Endothelial cell of umbilical vein (primary cell): ENCODE data around the gene PNLIPRP1. TPM values are rescaled to one million over a fixed set of nuclear protein-coding genes. Genes with fewer than 3 reads are reported as not detected.

Experiments
- BruUV-seq: library from RNA; stranded (reverse); fragments of 400-500 nt; replicated peaks from 2 replicates; lab custom pipeline; 2021; lab: Mats Ljungman, UMichigan
- CTCF ChIA-PET: fragments of 300-600, 350-600 bp; sonication (Branson Sonifier 250); formaldehyde crosslinking; loops from one replicate; lab custom pipeline; 2021; ENCODE audit warnings: antibody characterized with exemption, inconsistent platforms; lab: Charles Lee
- POLR2A ChIA-PET: fragments of 300-600, 350-600 bp; sonication (Branson Sonifier 250); formaldehyde crosslinking; loops from one replicate; lab custom pipeline; 2021; ENCODE audit warnings: antibody characterized with exemption, inconsistent platforms; lab: Charles Lee
- DNase-seq: peaks from one replicate; pipeline ENCODE4 v3.0.0-alpha.2; 2011; ENCODE audit warnings: low read depth, low spot score
- FAIRE-seq: peaks from 2 replicates; lab custom pipeline; 2011; peaks lifted over from hg19 to GRCh38; lab: Jason Lieb, UNC
- H2AFZ ChIP-seq: 2 replicates; pipeline ENCODE4 v1.6.0; 2012; ENCODE audit warnings: low read depth, low read length, control low read depth, inconsistent platforms
- H3K27ac ChIP-seq: 2 replicates; pipeline ENCODE4 v1.5.1; 2011; ENCODE audit warnings: low read depth, mild to moderate bottlenecking, control low read depth, low read length, moderate library complexity; ENCODE audit not compliant: insufficient read depth
- H3K27me3 ChIP-seq, 2 experiments: 2 replicates each; pipeline versions ENCODE4 v1.6.0 to v1.6.1; 2011; ENCODE audit warnings: low read length in 2 of 2, mixed read lengths in 1 of 2; ENCODE audit not compliant: control insufficient read depth in 2 of 2, insufficient read depth in 2 of 2
- H3K36me3 ChIP-seq, 2 experiments: 2 replicates in 1 of 2; 3 replicates in 1 of 2; pipeline ENCODE4 v1.5.1; 2011; ENCODE audit warnings: low read length in 2 of 2, mild to moderate bottlenecking in 1 of 2, moderate library complexity in 1 of 2; ENCODE audit not compliant: control insufficient read depth in 2 of 2, insufficient read depth in 2 of 2; ENCODE audit errors: extremely low read depth in 1 of 2
- H3K4me1 ChIP-seq: 3 replicates; pipeline ENCODE4 v1.5.1; 2011; ENCODE audit warnings: mild to moderate bottlenecking, low read length; ENCODE audit not compliant: control insufficient read depth, insufficient read depth; ENCODE audit errors: extremely low read depth
- H3K4me2 ChIP-seq: 2 replicates; pipeline ENCODE4 v1.6.1; 2011; ENCODE audit warnings: low read length, control low read depth, mixed read lengths; ENCODE audit not compliant: insufficient read depth
- H3K4me3 ChIP-seq, 3 experiments: fragments of 200-600 bp in 1 of 3; sonication (generic), shearing (Covaris generic) in 1 of 3; replicated peaks in 1 of 3; 2 replicates each; pipeline ENCODE4 v1.5.1; 2011 to 2016; ENCODE audit warnings: control low read depth in 3 of 3, low read length in 3 of 3, mild to moderate bottlenecking in 2 of 3, inconsistent platforms in 1 of 3, low read depth in 1 of 3, moderate library complexity in 1 of 3; ENCODE audit not compliant: insufficient read depth in 1 of 3
- H3K79me2 ChIP-seq: 2 replicates; pipeline ENCODE4 v1.6.0; 2012; ENCODE audit warnings: low read length, inconsistent platforms; ENCODE audit not compliant: control insufficient read depth, insufficient read depth
- H3K9ac ChIP-seq: replicated peaks from 2 replicates; pipeline ENCODE3; 2011; ENCODE audit warnings: low read length, control low read depth; ENCODE audit not compliant: insufficient read depth; ENCODE audit errors: extremely low read depth
- H3K9me1 ChIP-seq: replicated peaks from 3 replicates; pipeline ENCODE4 v1.6.0; 2011; ENCODE audit warnings: mild to moderate bottlenecking, low read length; ENCODE audit not compliant: control insufficient read depth, insufficient read depth; ENCODE audit errors: extremely low read depth
- H3K9me3 ChIP-seq: replicated peaks from 2 replicates; pipeline ENCODE4 v1.5.1; 2012; ENCODE audit warnings: low read length, inconsistent platforms; ENCODE audit not compliant: control insufficient read depth, insufficient read depth
- H4K20me1 ChIP-seq: replicated peaks from 2 replicates; pipeline ENCODE3; 2011; ENCODE audit warnings: mild to moderate bottlenecking, low read length; ENCODE audit not compliant: control insufficient read depth, insufficient read depth; ENCODE audit errors: extremely low read depth
- CTCF ChIP-seq, 2 donors: IDR thresholded peaks; 1 replicate in 1 of 2; 2 replicates in 1 of 2; pipeline ENCODE4 v1.5.1; 2011; ENCODE audit warnings: low read length in 2 of 2, mild to moderate bottlenecking in 2 of 2, moderate library complexity in 2 of 2, control low read depth in 1 of 2, inconsistent platforms in 1 of 2, low read depth in 1 of 2; ENCODE audit not compliant: insufficient read depth in 1 of 2; ENCODE audit errors: extremely low read depth in 1 of 2
- EZH2 ChIP-seq: IDR thresholded peaks from 2 replicates; pipeline ENCODE4 v1.6.1; 2012; ENCODE audit warnings: borderline replicate concordance, low read depth, mild to moderate bottlenecking, moderate library complexity, low read length, inconsistent platforms; ENCODE audit not compliant: severe bottlenecking
- FOS ChIP-seq: IDR thresholded peaks from 2 replicates; pipeline ENCODE4 v1.6.1; 2011; ENCODE audit warnings: mild to moderate bottlenecking, low read length, moderate library complexity, borderline replicate concordance; ENCODE audit not compliant: insufficient read depth
- GATA2 ChIP-seq: IDR thresholded peaks from 2 replicates; pipeline ENCODE4 v1.7.0; 2011; ENCODE audit warnings: low read depth, mild to moderate bottlenecking, moderate library complexity, mixed read lengths, low read length; ENCODE audit not compliant: insufficient read length, insufficient read depth
- JUN ChIP-seq: IDR thresholded peaks from 2 replicates; pipeline ENCODE4 v1.6.1; 2011; ENCODE audit warnings: borderline replicate concordance, low read depth; ENCODE audit not compliant: insufficient read length, insufficient read depth
- MAX ChIP-seq: IDR thresholded peaks from 2 replicates; pipeline ENCODE4 v1.6.1; 2011; ENCODE audit not compliant: insufficient read depth, insufficient read length
- MYC ChIP-seq: IDR thresholded peaks from one replicate; pipeline ENCODE4 v1.6.1; 2011; ENCODE audit warnings: mild to moderate bottlenecking, low read depth, low read length
- POLR2A ChIP-seq: IDR thresholded peaks from 2 replicates; pipeline ENCODE4 v1.6.1; 2012; ENCODE audit warnings: low read depth, mild to moderate bottlenecking, control low read depth, low read length
- POLR2AphosphoS5 ChIP-seq: IDR thresholded peaks from 2 replicates; pipeline ENCODE4 v1.6.1; 2012; ENCODE audit warnings: low read depth, mild to moderate bottlenecking, control low read depth, low read length, moderate library complexity; ENCODE audit not compliant: insufficient read depth
- dilution Hi-C: fragments of 300-500 bp; cut with MboI; formaldehyde crosslinking; loops from one replicate; pipeline ENCODE4 v1.15.0; 2019; ENCODE audit warnings: low sequenced_read_pairs; ENCODE audit not compliant: extremely low pct_ligation_motif_present
- intact Hi-C: fragments of 100-400 bp; cut with micrococcal nuclease; formaldehyde crosslinking; loops from one replicate; pipeline ENCODE4 v1.10.0; 2022
- polyA plus RNA-seq, 4 experiments: library from polyadenylated mRNA; depleted of rRNA in 3 of 4; stranded (reverse) in 3 of 4; unstranded in 1 of 4; fragments of >200 nt; gene quantifications; 2 replicates each; pipeline versions ENCODE4 v1.2.1 to v1.2.3, GENCODE V29; 2011 to 2012; ENCODE audit warnings: missing spikeins in 1 of 4
- total RNA-seq: library from RNA; stranded (reverse); gene quantifications from 2 replicates; pipeline ENCODE4 v1.2.3, GENCODE V29; 2021

PNLIPRP1 gene
- total and polyA plus RNA-seq, 2 donors (not counting 3 experiments of a cell fraction or from before 2014, with no cell fraction given): not detected

- DNase-seq (no peak), FAIRE-seq (no peak)
- H3K27me3 ChIP-seq: no peaks in the 10 kb centered on the region
- no peaks in the 10 kb centered on the region for H3K9me1 ChIP-seq
- no peak overlapping the region for H3K4me3 ChIP-seq
- TF ChIP-seq POLR2AphosphoS5: no peak
- TF ChIP-seq FOS: no peak
- TF ChIP-seq MAX: no peak
- no peak for TF ChIP-seq POLR2A
- TF ChIP-seq GATA2: no peak
- no peak for TF ChIP-seq MYC
- no peak for TF ChIP-seq CTCF (IDR thresholded peaks at IDR 0.05; ENCODE audit: extremely low read depth in 1 of 2, insufficient read depth in 1 of 2, low read depth in 1 of 2, low read length in 2 of 2)
- no peak for TF ChIP-seq EZH2
- TF ChIP-seq JUN: no peak
- no peak overlapping the region for H3K27ac ChIP-seq
- intact Hi-C loops: no loop called here
- H4K20me1 ChIP-seq: no peaks in the 10 kb centered on the region
- H3K79me2 ChIP-seq: no peaks in the 10 kb centered on the region
- CTCF ChIA-PET: no interaction called here
- BruUV-seq: no TSS peak
- dilution Hi-C loops: no loop called here
- H3K4me2 ChIP-seq: no peak overlapping the region
- POLR2A ChIA-PET: no interaction called here
- no peak overlapping the region for H3K9ac ChIP-seq
- H3K9me3 ChIP-seq: no peaks in the 10 kb centered on the region
- no peaks in the 10 kb centered on the region for H3K4me1 ChIP-seq
- no peak overlapping the region for H2AFZ ChIP-seq
- H3K36me3 ChIP-seq: no peaks in the 10 kb centered on the region
These were observed 45.6 kb upstream of the PNLIPRP1 start for GRCh38 chr10:116545122-116545521.
